ENCODE measurements around the gene PLD2. TPM values are rescaled to one million over a fixed set of nuclear protein-coding genes. Genes with fewer than 3 reads are reported as not detected.
A peak's percentile ranks its signal among the peaks of the same experiment; 100 is the strongest.
"Not testable (repeated sequence)": the region's sequence is repeated elsewhere in the genome, so short reads cannot be mapped to it uniquely, and the experiment has no call there.

The PLD2 gene
- total and polyA plus RNA-seq, 7 experiments from 2014 or later, result 1.5 to 42.7 (median 25.2) TPM

DNA sequence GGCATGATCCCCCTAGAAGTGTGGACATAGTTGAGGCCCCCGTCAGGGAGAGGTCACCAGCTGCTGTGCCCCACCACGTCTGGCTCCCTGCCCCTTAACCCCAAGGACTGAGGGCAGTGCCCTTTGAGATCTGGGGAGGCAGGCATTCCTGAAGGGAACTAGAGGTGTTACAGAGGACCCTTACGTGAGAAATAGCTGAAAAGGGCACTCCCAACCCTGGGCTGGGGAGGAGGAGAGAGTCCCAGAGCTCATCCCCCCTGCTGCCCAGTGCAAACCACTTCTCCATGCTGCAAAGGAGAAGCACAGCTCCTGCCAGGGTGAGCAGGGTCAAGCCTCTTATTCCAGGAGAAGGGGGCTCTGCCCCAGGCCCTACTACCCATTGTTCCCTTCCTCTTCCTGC is 15.9 kb downstream of the PLD2 start:
- ChIA-PET CTCF (no interaction called here), POLR2A (interaction anchor here (0.7 kb wide), 1 partner anchor 109 kb away, joined by 3 read pairs; no protein-coding TSS in a partner anchor)
- H3K27ac Mint-ChIP-seq, result no peak overlapping the region
- no peak for ATAC-seq
- no peaks in the 10 kb centered on the region for H3K27me3 ChIP-seq (ENCODE audit: control insufficient read depth in 2 of 2, insufficient read depth in 2 of 2, low read length in 2 of 2)
- no peaks in the 10 kb centered on the region for H3K27me3 Mint-ChIP-seq
- no peak overlapping the region for H3K4me3 ChIP-seq (ENCODE audit: low read length)
- H3K4me3 Mint-ChIP-seq, result no peak overlapping the region
- DNase-seq, result no peak
- peaks cover 0 to 4% (median 0%) of the 10 kb centered on the region in 3 experiments for H3K36me3 ChIP-seq (ENCODE audit: control insufficient read depth in 2 of 3, insufficient read depth in 3 of 3, low read length in 3 of 3)
- H3K9me3 Mint-ChIP-seq, result no peaks in the 10 kb centered on the region
- H3K36me3 Mint-ChIP-seq, result peaks cover 0 to 1% (median 0%) of the 10 kb centered on the region in 5 donors
- H3K4me1 Mint-ChIP-seq, result peaks cover 0 to 1% (median 0%) of the 10 kb centered on the region in 7 donors
- no peak overlapping the region for H3K27ac ChIP-seq (ENCODE audit: low read depth, low read length)
- no peaks in the 10 kb centered on the region for H3K4me1 ChIP-seq (ENCODE audit: control insufficient read depth in 2 of 2, insufficient read depth in 2 of 2, low read length in 2 of 2)
- intact Hi-C loops (cut with micrococcal nuclease), result no loop called here
- H3K9me3 ChIP-seq (ENCODE audit: control insufficient read depth in 2 of 3, low read length in 3 of 3), result no peaks in the 10 kb centered on the region

DNA sequence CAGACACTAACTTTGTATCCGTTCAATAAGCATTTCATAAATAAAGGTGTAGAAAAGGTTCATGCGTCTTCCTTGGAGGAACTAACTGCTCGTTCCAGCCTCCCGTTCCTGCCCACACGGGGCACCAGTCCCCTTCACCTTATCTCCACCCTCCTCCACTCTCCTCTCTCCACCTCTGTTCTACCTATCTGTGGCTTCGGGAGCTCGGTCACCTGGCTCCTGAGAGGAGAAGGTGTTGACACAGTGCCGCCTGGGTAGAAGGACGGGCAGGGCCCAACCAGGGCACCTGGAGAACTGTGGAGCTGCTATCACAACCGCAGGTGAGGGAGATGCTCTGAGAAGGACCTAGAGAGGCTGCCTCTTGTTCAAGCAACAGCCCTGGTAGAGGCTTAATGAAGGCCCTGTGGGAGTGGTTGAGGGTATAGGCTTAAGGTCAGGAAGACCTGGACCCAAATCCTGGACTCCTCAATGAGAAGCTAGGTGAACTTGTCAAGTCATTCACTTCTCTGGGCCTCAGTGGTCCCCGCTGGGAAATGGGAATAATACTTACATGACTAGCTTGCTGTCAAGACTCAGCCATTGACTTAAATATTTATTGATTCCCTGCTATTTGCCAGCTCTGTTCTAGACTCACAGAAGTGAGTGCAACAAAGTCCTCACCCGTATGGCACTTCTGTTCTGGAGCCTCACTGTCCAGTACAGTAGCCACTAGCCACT is 16.6 kb downstream of the PLD2 start:
- peaks cover 0 to 4% (median 0%) of the 10 kb centered on the region in 3 experiments for H3K36me3 ChIP-seq (ENCODE audit: control insufficient read depth in 2 of 3, insufficient read depth in 3 of 3, low read length in 3 of 3)
- peaks cover 0 to 2% (median 0%) of the 10 kb centered on the region in 5 donors for H3K27me3 Mint-ChIP-seq
- no peak for ATAC-seq

GRCh38 chr17:4827399-4827798 is 20.4 kb downstream of the PLD2 start:
- ChIA-PET CTCF (no interaction called here), POLR2A (no interaction called here)
- H3K27ac Mint-ChIP-seq, result no peak overlapping the region
- peaks cover 0 to 5% (median 0%) of the 10 kb centered on the region in 5 donors for H3K27me3 Mint-ChIP-seq
- no peaks in the 10 kb centered on the region for H3K9me3 ChIP-seq (ENCODE audit: control insufficient read depth in 2 of 3, low read length in 3 of 3)
- H3K27ac ChIP-seq (ENCODE audit: low read depth, low read length), result no peak overlapping the region
- no peaks in the 10 kb centered on the region for H3K27me3 ChIP-seq (ENCODE audit: control insufficient read depth in 2 of 2, insufficient read depth in 2 of 2, low read length in 2 of 2)
- H3K36me3 Mint-ChIP-seq, result no peaks in the 10 kb centered on the region
- H3K4me3 Mint-ChIP-seq, result no peak overlapping the region
- no peak overlapping the region for H3K4me3 ChIP-seq (ENCODE audit: low read length)
- intact Hi-C loops (cut with micrococcal nuclease), result no loop called here
- no peaks in the 10 kb centered on the region for H3K4me1 ChIP-seq (ENCODE audit: control insufficient read depth in 2 of 2, insufficient read depth in 2 of 2, low read length in 2 of 2)
- ATAC-seq (no peak), DNase-seq (no peak)
- H3K4me1 Mint-ChIP-seq, result no peaks in the 10 kb centered on the region
- no peaks in the 10 kb centered on the region for H3K36me3 ChIP-seq (ENCODE audit: control insufficient read depth in 2 of 3, insufficient read depth in 3 of 3, low read length in 3 of 3)
- H3K9me3 Mint-ChIP-seq, result no peaks in the 10 kb centered on the region

More for the DNA sequence above, 16.6 kb downstream of the PLD2 start:
- peaks cover 0 to 1% (median 0%) of the 10 kb centered on the region in 5 donors for H3K36me3 Mint-ChIP-seq
- no peak overlapping the region for H3K4me3 Mint-ChIP-seq
- H3K27me3 ChIP-seq (ENCODE audit: control insufficient read depth in 2 of 2, insufficient read depth in 2 of 2, low read length in 2 of 2), result no peaks in the 10 kb centered on the region
- CTCF ChIA-PET, result interaction anchor here (0.7 kb wide), 1 partner anchor 38 kb away, joined by 3 read pairs; no protein-coding TSS in a partner anchor
- POLR2A ChIA-PET, result no interaction called here
- H3K9me3 Mint-ChIP-seq, result no peaks in the 10 kb centered on the region
- H3K9me3 ChIP-seq (ENCODE audit: control insufficient read depth in 2 of 3, low read length in 3 of 3), result no peaks in the 10 kb centered on the region
- no peak overlapping the region for H3K4me3 ChIP-seq (ENCODE audit: low read length)
- H3K27ac ChIP-seq (ENCODE audit: low read depth, low read length), result no peak overlapping the region
- no peak overlapping the region for H3K27ac Mint-ChIP-seq
- H3K4me1 Mint-ChIP-seq, result no peaks in the 10 kb centered on the region
- DNase-seq, result no peak
- H3K4me1 ChIP-seq (ENCODE audit: control insufficient read depth in 2 of 2, insufficient read depth in 2 of 2, low read length in 2 of 2), result no peaks in the 10 kb centered on the region
- intact Hi-C loops (cut with micrococcal nuclease), result no loop called here

DNA sequence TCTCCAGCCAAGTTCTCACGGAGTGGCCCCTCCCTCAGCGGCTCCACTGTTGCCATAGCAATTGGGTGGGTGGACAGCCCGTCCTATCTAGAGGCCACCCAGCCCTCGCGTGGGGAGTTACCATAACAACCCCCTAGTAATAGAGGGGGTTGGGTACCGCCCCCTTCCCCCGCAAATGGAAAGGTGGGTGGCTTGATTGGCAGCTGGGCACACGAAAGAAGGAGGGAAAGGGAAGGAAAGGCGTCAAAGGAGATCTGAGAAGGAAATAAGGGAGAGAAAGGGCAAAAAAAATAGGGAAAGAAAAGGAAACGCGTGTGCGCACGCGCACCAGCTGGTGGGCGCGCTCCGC is 25.9 kb downstream of the PLD2 start:
- CTCF ChIA-PET; H3K9me3 ChIP-seq (ENCODE audit: control insufficient read depth in 2 of 3, low read length in 3 of 3); H3K27me3 Mint-ChIP-seq; DNase-seq; H3K27me3 ChIP-seq (ENCODE audit: control insufficient read depth in 2 of 2, insufficient read depth in 2 of 2, low read length in 2 of 2); POLR2A ChIA-PET; H3K36me3 ChIP-seq (ENCODE audit: control insufficient read depth in 2 of 3, insufficient read depth in 3 of 3, low read length in 3 of 3); H3K9me3 Mint-ChIP-seq; H3K36me3 Mint-ChIP-seq: not testable (repeated sequence)
- peak; percentile 10 for ATAC-seq
- peaks cover 13 to 27% of the 10 kb centered on the region in 2 donors for H3K4me1 ChIP-seq (ENCODE audit: control insufficient read depth in 2 of 2, insufficient read depth in 2 of 2, low read length in 2 of 2)
- H3K4me3 ChIP-seq (ENCODE audit: low read length), result peak overlapping the region; percentile 87
- peak overlapping the region; percentile 85 for H3K27ac ChIP-seq (ENCODE audit: low read depth, low read length)
- peak overlapping the region; percentile 89 to 97 (median 96) for H3K4me3 Mint-ChIP-seq
- peak overlapping the region in 8 of 9 donors; percentile 53 to 97 (median 92) for H3K27ac Mint-ChIP-seq
- intact Hi-C loops (cut with micrococcal nuclease), result loop anchor here (1.0 to 10.0 kb wide), 10 partner anchors 26 to 690 kb away; partner anchors contain the start of genes ARRB2 (in 2 of the 2), MED11 (in 2 of the 2), PLD2 (in 2 of the 2) and PSMB6 (in 2 of the 2)
- H3K4me1 Mint-ChIP-seq, result peaks cover 30 to 36% (median 33%) of the 10 kb centered on the region in 7 donors

- no peaks in the 10 kb centered on the region for H3K27me3 ChIP-seq (ENCODE audit: control insufficient read depth in 2 of 2, insufficient read depth in 2 of 2, low read length in 2 of 2)
- H3K9me3 Mint-ChIP-seq, result no peaks in the 10 kb centered on the region
- peaks cover 0 to 13% (median 0%) of the 10 kb centered on the region in 3 experiments for H3K36me3 ChIP-seq (ENCODE audit: control insufficient read depth in 2 of 3, insufficient read depth in 3 of 3, low read length in 3 of 3)
- peaks cover 0 to 12% (median 4%) of the 10 kb centered on the region in 5 donors for H3K36me3 Mint-ChIP-seq
- H3K27me3 Mint-ChIP-seq, result peaks cover 0 to 5% (median 0%) of the 10 kb centered on the region in 5 donors
- H3K9me3 ChIP-seq (ENCODE audit: control insufficient read depth in 2 of 3, low read length in 3 of 3), result no peaks in the 10 kb centered on the region
- intact Hi-C loops (cut with micrococcal nuclease), result loop anchor here (1.0 to 10.0 kb wide), 10 partner anchors 26 to 690 kb away; partner anchors contain the start of genes ARRB2 (in 2 of the 2), MED11 (in 2 of the 2), PLD2 (in 2 of the 2) and PSMB6 (in 2 of the 2)
- peak within 1 kb of the TSS; percentile 85 for H3K27ac ChIP-seq (ENCODE audit: low read depth, low read length)
- ATAC-seq (peak; percentile 96), DNase-seq (peak; percentile 80 to 89 (median 85))
- CTCF ChIA-PET, result no interaction called here
- POLR2A ChIA-PET, result interaction anchor here (1.1 to 1.6 kb wide), 2 partner anchors 8 to 123 kb away, joined by 4 read pairs; partner anchors contain the start of gene ARRB2
- H3K4me1 Mint-ChIP-seq, result peaks cover 34 to 42% (median 38%) of the 10 kb centered on the region in 7 donors
- H3K4me3 Mint-ChIP-seq, result peak within 1 kb of the TSS; percentile 89 to 99 (median 96)
- H3K4me1 ChIP-seq (ENCODE audit: control insufficient read depth in 2 of 2, insufficient read depth in 2 of 2, low read length in 2 of 2), result peaks cover 14 to 27% of the 10 kb centered on the region in 2 donors
- peak within 1 kb of the TSS; percentile 82 to 97 (median 92) for H3K27ac Mint-ChIP-seq
- H3K4me3 ChIP-seq (ENCODE audit: low read length), result peak within 1 kb of the TSS; percentile 87
Observed at GRCh38 chr17:4833178-4833940, 26.4 kb downstream of the PLD2 start, which contains the start of gene MINK1. Gene MINK1, plus strand, starts transcription at chr17:4833340. Its CDS starts 244 bp downstream, at chr17:4833584.

DNA sequence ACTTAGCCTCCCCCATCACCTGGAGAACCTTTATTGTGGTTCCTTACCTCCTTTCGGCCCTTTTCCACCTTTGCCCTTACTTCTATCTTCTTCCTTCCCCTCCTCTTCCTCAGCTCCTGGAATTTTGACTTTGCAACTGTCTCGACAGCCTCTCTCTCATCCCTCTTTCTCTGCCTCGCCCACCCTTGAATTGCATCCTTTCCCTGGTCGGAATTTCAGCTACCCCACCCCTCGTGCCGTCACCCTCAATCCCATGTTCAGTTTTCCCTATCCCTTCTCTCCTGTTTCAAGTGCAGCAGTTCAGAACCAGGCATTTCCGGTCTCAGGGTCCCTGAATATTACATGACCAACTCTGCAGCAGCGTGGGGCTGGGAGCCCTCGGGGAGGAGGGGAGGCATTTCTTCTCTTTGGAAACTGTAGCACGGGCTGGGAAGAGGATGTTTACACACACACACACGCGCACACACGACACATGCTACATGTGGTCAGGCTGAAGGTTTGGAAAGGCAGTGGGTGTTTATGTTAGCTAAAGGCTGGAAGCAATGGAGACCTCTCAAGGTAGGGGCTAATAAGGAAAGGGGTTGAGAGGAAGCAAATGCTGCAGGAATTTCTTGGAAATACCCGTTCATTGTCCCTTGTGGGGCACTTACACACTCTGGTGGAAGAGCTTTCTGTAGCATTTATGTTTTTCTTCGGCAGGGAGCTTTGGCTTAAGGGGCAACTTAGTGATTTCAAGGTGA is 27.2 kb downstream of the PLD2 start:
- DNase-seq (peak in 3 of 9 donors; percentile 8 to 32 (median 10)), ATAC-seq (no peak)
- Histone ChIP-seq H3K27me3 (ENCODE audit: control insufficient read depth in 2 of 2, insufficient read depth in 2 of 2, low read length in 2 of 2) (no peaks in the 10 kb centered on the region), H3K9me3 (ENCODE audit: control insufficient read depth in 2 of 3, low read length in 3 of 3) (no peaks in the 10 kb centered on the region), H3K4me3 (ENCODE audit: low read length) (peak overlapping the region; percentile 87), H3K36me3 (ENCODE audit: control insufficient read depth in 2 of 3, insufficient read depth in 3 of 3, low read length in 3 of 3) (peaks cover 0 to 14% (median 0%) of the 10 kb centered on the region in 3 experiments), H3K4me1 (ENCODE audit: control insufficient read depth in 2 of 2, insufficient read depth in 2 of 2, low read length in 2 of 2) (peaks cover 17 to 27% of the 10 kb centered on the region in 2 donors), H3K27ac (ENCODE audit: low read depth, low read length) (peak overlapping the region; percentile 85)
- ChIA-PET CTCF (interaction anchor here (1.0 to 1.2 kb wide), 2 partner anchors 16 to 47 kb away, joined by 3 to 4 read pairs; no protein-coding TSS in a partner anchor), POLR2A (interaction anchor here (0.6 to 1.6 kb wide), 3 partner anchors 9 to 124 kb away, joined by 4 read pairs; partner anchors contain the start of gene ARRB2)
- Mint-ChIP-seq H3K4me1 (peaks cover 35 to 47% (median 42%) of the 10 kb centered on the region in 7 donors), H3K9me3 (no peaks in the 10 kb centered on the region), H3K4me3 (peak overlapping the region; percentile 79 to 99 (median 90)), H3K27ac (peak overlapping the region; percentile 79 to 95 (median 86)), H3K36me3 (peaks cover 0 to 12% (median 4%) of the 10 kb centered on the region in 5 donors), H3K27me3 (peaks cover 0 to 2% (median 0%) of the 10 kb centered on the region in 5 donors)
- intact Hi-C loops (cut with micrococcal nuclease), result loop anchor here (1.0 to 10.0 kb wide), 10 partner anchors 27 to 691 kb away; partner anchors contain the start of genes ARRB2 (in 2 of the 2), MED11 (in 2 of the 2), PLD2 (in 2 of the 2) and PSMB6 (in 2 of the 2)
